Upper lobe of left lung (tissue), 4 donors: ENCODE data around the gene PAGR1.

Experiments used
- EP300 ChIP-seq, 4 donors: sonication (generic); formaldehyde crosslinking; IDR thresholded peaks; one replicate each; pipeline ENCODE4 v1.5.1; 2017; ENCODE audit warnings: antibody characterized with exemption in 4 of 4, control low read depth in 2 of 4
- POLR2A ChIP-seq, 4 donors: fragments of 450-650 bp; IDR thresholded peaks; one replicate each; pipeline ENCODE4 v1.5.1; 2016 to 2017; ENCODE audit warnings: antibody characterized with exemption in 4 of 4, mild to moderate bottlenecking in 2 of 4
- POLR2AphosphoS5 ChIP-seq, 2 donors: sonication (generic); formaldehyde crosslinking; IDR thresholded peaks; one replicate each; pipeline ENCODE4 v1.5.1; 2017; ENCODE audit warnings: antibody characterized with exemption in 2 of 2
- TF ChIP-seq, protein P1 (sequence below), 6 experiments: fragments of 450-650 bp in 4 of 6; fragments of 200-600 bp in 2 of 6; sonication (generic) in 2 of 6; IDR thresholded peaks; one replicate each; pipeline ENCODE4 v1.5.1; 2016 to 2019; ENCODE audit warnings: antibody characterized with exemption in 6 of 6

GRCh38 chr16:29804020-29804419, 11.9 kb upstream of the PAGR1 start:
- TF ChIP-seq, protein P1, sequence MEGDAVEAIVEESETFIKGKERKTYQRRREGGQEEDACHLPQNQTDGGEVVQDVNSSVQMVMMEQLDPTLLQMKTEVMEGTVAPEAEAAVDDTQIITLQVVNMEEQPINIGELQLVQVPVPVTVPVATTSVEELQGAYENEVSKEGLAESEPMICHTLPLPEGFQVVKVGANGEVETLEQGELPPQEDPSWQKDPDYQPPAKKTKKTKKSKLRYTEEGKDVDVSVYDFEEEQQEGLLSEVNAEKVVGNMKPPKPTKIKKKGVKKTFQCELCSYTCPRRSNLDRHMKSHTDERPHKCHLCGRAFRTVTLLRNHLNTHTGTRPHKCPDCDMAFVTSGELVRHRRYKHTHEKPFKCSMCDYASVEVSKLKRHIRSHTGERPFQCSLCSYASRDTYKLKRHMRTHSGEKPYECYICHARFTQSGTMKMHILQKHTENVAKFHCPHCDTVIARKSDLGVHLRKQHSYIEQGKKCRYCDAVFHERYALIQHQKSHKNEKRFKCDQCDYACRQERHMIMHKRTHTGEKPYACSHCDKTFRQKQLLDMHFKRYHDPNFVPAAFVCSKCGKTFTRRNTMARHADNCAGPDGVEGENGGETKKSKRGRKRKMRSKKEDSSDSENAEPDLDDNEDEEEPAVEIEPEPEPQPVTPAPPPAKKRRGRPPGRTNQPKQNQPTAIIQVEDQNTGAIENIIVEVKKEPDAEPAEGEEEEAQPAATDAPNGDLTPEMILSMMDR (IDR thresholded peaks at IDR 0.05): no peak
- TF ChIP-seq POLR2A (IDR thresholded peaks at IDR 0.05) (no peak), EP300 (IDR thresholded peaks at IDR 0.05) (no peak), POLR2AphosphoS5 (IDR thresholded peaks at IDR 0.05) (no peak)
